ENCODE measurements around the gene SALL1.

Gene SALL1

GRCh38 chr16:51134269-51134812, 16.7 kb downstream of the SALL1 start:
- Histone ChIP-seq H3K36me3 (ENCODE audit: control insufficient read depth, insufficient read depth, low read length) (no peaks in the 10 kb centered on the region), H3K9me3 (ENCODE audit: control insufficient read depth, low read length) (no peaks in the 10 kb centered on the region), H3K4me3 (ENCODE audit: low read length) (no peak overlapping the region), H3K4me1 (ENCODE audit: control insufficient read depth, insufficient read depth, low read length) (no peaks in the 10 kb centered on the region), H3K27me3 (ENCODE audit: control insufficient read depth, insufficient read depth, low read length) (peaks cover 19% of the 10 kb centered on the region), H3K9ac (ENCODE audit: low read length) (no peak overlapping the region)

GRCh38 chr16:51133688-51134087, 17.4 kb downstream of the SALL1 start:
- H3K36me3 ChIP-seq (ENCODE audit: control insufficient read depth, insufficient read depth, low read length), result no peaks in the 10 kb centered on the region
- peaks cover 19% of the 10 kb centered on the region for H3K27me3 ChIP-seq (ENCODE audit: control insufficient read depth, insufficient read depth, low read length)
- H3K4me1 ChIP-seq (ENCODE audit: control insufficient read depth, insufficient read depth, low read length), result no peaks in the 10 kb centered on the region
- no peak overlapping the region for H3K4me3 ChIP-seq (ENCODE audit: low read length)
- H3K9me3 ChIP-seq (ENCODE audit: control insufficient read depth, low read length), result no peaks in the 10 kb centered on the region
- H3K9ac ChIP-seq (ENCODE audit: low read length), result no peak overlapping the region

DNA sequence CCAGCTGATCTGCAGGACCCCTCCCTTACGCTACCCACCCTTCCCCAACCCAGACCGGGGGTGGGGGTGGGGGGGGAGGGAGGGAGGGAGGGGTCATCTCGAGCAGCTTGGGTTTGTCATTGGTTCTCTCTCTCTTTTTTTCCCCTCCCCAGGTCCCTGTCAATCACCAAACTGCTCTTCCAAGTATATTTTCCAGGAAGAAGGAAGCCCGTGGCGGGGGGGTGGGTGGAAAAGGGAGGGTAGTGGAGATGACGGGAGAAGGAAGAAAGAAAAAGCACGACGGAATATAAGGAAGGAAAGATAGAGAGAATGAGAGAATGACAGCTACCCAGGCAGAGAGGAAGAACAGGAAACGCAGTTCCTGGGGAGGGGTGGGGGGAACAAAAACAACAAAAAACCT, 17.9 kb downstream of the SALL1 start:
- no peaks in the 10 kb centered on the region for H3K9me3 ChIP-seq (ENCODE audit: control insufficient read depth, low read length)
- H3K4me1 ChIP-seq (ENCODE audit: control insufficient read depth, insufficient read depth, low read length), result no peaks in the 10 kb centered on the region
- no peak overlapping the region for H3K4me3 ChIP-seq (ENCODE audit: low read length)
- H3K9ac ChIP-seq (ENCODE audit: low read length), result no peak overlapping the region
- H3K27me3 ChIP-seq (ENCODE audit: control insufficient read depth, insufficient read depth, low read length), result peaks cover 19% of the 10 kb centered on the region
- H3K36me3 ChIP-seq (ENCODE audit: control insufficient read depth, insufficient read depth, low read length), result no peaks in the 10 kb centered on the region

DNA sequence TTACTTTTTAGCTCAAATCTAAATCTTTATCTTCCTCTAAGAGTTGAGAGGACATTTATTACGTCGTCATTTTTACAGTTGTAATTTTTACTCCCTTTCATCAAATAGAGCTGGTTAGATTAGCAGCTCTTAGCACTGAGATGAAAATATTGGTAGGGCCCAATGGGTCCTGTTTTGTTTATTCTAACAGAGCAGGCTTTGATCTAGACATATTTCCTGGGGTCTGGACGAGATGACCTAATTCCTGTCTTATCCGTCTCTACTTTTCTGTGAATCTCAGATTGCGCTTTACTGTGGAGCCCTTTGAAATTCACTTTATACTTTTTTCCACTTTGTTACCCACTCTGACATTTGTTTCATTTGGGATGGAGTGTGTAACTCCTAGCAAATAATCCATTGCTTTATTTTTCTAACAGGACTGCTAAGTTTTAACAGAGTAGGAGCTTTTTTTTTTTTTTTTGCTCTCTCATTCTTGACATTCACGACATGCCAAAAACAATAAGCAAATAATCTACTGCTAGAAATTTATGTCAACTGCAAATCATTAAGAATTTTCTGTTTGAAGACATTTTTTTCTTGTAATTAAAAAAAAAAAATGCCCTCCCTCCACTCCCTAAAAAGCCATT, 18.5 kb downstream of the SALL1 start:
- no peaks in the 10 kb centered on the region for H3K36me3 ChIP-seq (ENCODE audit: control insufficient read depth, insufficient read depth, low read length)
- peaks cover 19% of the 10 kb centered on the region for H3K27me3 ChIP-seq (ENCODE audit: control insufficient read depth, insufficient read depth, low read length)
- no peaks in the 10 kb centered on the region for H3K9me3 ChIP-seq (ENCODE audit: control insufficient read depth, low read length)
- no peak overlapping the region for H3K9ac ChIP-seq (ENCODE audit: low read length)
- no peak overlapping the region for H3K4me3 ChIP-seq (ENCODE audit: low read length)
- H3K4me1 ChIP-seq (ENCODE audit: control insufficient read depth, insufficient read depth, low read length), result no peaks in the 10 kb centered on the region

- Histone ChIP-seq H3K27me3 (ENCODE audit: control insufficient read depth, insufficient read depth, low read length) (peaks cover 19% of the 10 kb centered on the region), H3K36me3 (ENCODE audit: control insufficient read depth, insufficient read depth, low read length) (no peaks in the 10 kb centered on the region), H3K9me3 (ENCODE audit: control insufficient read depth, low read length) (no peaks in the 10 kb centered on the region), H3K4me1 (ENCODE audit: control insufficient read depth, insufficient read depth, low read length) (no peaks in the 10 kb centered on the region), H3K9ac (ENCODE audit: low read length) (no peak overlapping the region), H3K4me3 (ENCODE audit: low read length) (no peak overlapping the region)
These were observed 19.5 kb downstream of the SALL1 start for GRCh38 chr16:51131619-51132018.

GRCh38 chr16:51129105-51129504, 22.0 kb downstream of the SALL1 start:
- Histone ChIP-seq H3K4me3 (ENCODE audit: low read length) (no peak overlapping the region), H3K36me3 (ENCODE audit: control insufficient read depth, insufficient read depth, low read length) (no peaks in the 10 kb centered on the region), H3K4me1 (ENCODE audit: control insufficient read depth, insufficient read depth, low read length) (no peaks in the 10 kb centered on the region), H3K9me3 (ENCODE audit: control insufficient read depth, low read length) (no peaks in the 10 kb centered on the region), H3K9ac (ENCODE audit: low read length) (no peak overlapping the region), H3K27me3 (ENCODE audit: control insufficient read depth, insufficient read depth, low read length) (peaks cover 9% of the 10 kb centered on the region)

DNA sequence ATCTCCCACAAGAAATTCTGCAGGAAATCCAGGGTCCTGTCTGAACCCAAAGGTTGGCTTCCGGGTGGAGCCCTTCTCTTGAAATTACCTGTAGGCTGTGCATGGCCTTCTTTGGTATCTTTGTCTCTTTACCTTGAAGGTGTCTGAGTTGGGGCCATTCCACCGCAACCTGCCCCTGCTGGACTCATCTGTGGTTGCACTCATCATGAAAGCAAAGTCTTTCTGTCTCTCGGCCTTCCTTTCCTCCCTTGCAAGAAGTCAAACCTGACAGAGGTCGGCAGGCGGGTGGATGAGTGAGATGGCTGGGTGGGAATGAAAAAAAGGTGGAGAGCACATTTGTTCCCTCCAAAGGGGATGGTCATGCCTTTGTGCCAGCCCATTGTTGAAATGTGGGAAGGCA, 25.1 kb downstream of the SALL1 start:
- Histone ChIP-seq H3K36me3 (ENCODE audit: control insufficient read depth, insufficient read depth, low read length) (no peaks in the 10 kb centered on the region), H3K9me3 (ENCODE audit: control insufficient read depth, low read length) (no peaks in the 10 kb centered on the region), H3K27me3 (ENCODE audit: control insufficient read depth, insufficient read depth, low read length) (no peaks in the 10 kb centered on the region), H3K4me3 (ENCODE audit: low read length) (no peak overlapping the region), H3K9ac (ENCODE audit: low read length) (no peak overlapping the region), H3K4me1 (ENCODE audit: control insufficient read depth, insufficient read depth, low read length) (no peaks in the 10 kb centered on the region)

DNA sequence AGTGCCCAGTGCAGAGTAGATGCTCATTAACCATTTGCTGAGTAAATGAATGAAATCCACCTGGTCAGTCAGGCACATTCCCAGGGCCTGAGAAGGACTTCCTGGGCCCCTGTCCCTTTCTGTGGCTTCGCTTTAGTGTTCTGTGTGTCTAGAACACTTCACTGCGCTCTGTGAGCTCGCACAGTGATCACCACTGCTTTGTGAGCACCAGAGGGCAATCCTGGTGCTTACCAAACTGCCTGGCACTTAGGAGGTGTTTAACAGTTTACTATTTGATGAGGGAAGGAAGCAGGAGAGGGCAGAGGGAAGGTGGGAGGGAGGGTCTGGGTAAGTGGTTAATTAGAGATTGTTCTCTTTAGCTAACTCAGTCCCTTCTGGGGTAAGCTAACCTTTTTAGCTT, 26.2 kb downstream of the SALL1 start:
- Histone ChIP-seq H3K9me3 (ENCODE audit: control insufficient read depth, low read length) (no peaks in the 10 kb centered on the region), H3K4me1 (ENCODE audit: control insufficient read depth, insufficient read depth, low read length) (no peaks in the 10 kb centered on the region), H3K27me3 (ENCODE audit: control insufficient read depth, insufficient read depth, low read length) (no peaks in the 10 kb centered on the region), H3K9ac (ENCODE audit: low read length) (no peak overlapping the region), H3K4me3 (ENCODE audit: low read length) (no peak overlapping the region), H3K36me3 (ENCODE audit: control insufficient read depth, insufficient read depth, low read length) (no peaks in the 10 kb centered on the region)

- no peaks in the 10 kb centered on the region for H3K4me1 ChIP-seq (ENCODE audit: control insufficient read depth, insufficient read depth, low read length)
- H3K27me3 ChIP-seq (ENCODE audit: control insufficient read depth, insufficient read depth, low read length), result no peaks in the 10 kb centered on the region
- no peak overlapping the region for H3K9ac ChIP-seq (ENCODE audit: low read length)
- H3K36me3 ChIP-seq (ENCODE audit: control insufficient read depth, insufficient read depth, low read length), result no peaks in the 10 kb centered on the region
- H3K9me3 ChIP-seq (ENCODE audit: control insufficient read depth, low read length), result no peaks in the 10 kb centered on the region
- H3K4me3 ChIP-seq (ENCODE audit: low read length), result no peak overlapping the region
These were observed 29.2 kb downstream of the SALL1 start for GRCh38 chr16:51121850-51122249.

DNA sequence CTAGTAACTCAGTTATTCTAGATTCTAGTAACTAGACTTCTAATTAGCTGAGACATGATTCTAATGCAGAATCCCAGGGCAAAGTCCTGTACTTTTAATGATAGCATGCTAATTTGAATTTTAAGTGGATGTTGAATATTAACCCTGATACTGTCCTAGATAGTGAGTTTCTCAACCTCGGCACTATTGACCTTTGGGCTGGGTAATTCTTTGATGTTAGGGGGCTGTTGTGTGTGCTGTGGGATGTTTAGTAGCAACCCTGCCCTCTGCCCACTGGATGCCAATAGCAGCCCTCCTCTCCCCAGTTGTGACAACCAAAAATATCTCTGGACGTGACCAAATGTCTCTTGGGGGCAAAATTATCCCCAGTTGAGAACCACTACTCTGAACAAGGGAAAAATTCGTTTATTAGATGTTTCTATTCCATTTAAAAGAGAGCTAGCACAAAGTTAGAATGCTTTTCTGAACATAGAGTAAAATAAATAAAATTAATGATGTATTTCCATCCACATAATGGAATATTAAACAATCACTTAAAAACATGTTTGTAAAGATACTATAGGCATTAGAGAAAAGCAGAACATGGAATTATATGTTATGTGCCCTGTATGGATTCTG, 30.2 kb downstream of the SALL1 start:
- Histone ChIP-seq H3K4me3 (ENCODE audit: low read length) (no peak overlapping the region), H3K27me3 (ENCODE audit: control insufficient read depth, insufficient read depth, low read length) (no peaks in the 10 kb centered on the region), H3K4me1 (ENCODE audit: control insufficient read depth, insufficient read depth, low read length) (no peaks in the 10 kb centered on the region), H3K9me3 (ENCODE audit: control insufficient read depth, low read length) (no peaks in the 10 kb centered on the region), H3K36me3 (ENCODE audit: control insufficient read depth, insufficient read depth, low read length) (no peaks in the 10 kb centered on the region), H3K9ac (ENCODE audit: low read length) (no peak overlapping the region)

- H3K27me3 ChIP-seq (ENCODE audit: control insufficient read depth, insufficient read depth, low read length), result no peaks in the 10 kb centered on the region
- no peaks in the 10 kb centered on the region for H3K9me3 ChIP-seq (ENCODE audit: control insufficient read depth, low read length)
- no peak overlapping the region for H3K9ac ChIP-seq (ENCODE audit: low read length)
- H3K4me1 ChIP-seq (ENCODE audit: control insufficient read depth, insufficient read depth, low read length), result no peaks in the 10 kb centered on the region
- H3K36me3 ChIP-seq (ENCODE audit: control insufficient read depth, insufficient read depth, low read length), result no peaks in the 10 kb centered on the region
- H3K4me3 ChIP-seq (ENCODE audit: low read length), result no peak overlapping the region
These were observed 30.9 kb downstream of the SALL1 start for GRCh38 chr16:51119973-51120729.

DNA sequence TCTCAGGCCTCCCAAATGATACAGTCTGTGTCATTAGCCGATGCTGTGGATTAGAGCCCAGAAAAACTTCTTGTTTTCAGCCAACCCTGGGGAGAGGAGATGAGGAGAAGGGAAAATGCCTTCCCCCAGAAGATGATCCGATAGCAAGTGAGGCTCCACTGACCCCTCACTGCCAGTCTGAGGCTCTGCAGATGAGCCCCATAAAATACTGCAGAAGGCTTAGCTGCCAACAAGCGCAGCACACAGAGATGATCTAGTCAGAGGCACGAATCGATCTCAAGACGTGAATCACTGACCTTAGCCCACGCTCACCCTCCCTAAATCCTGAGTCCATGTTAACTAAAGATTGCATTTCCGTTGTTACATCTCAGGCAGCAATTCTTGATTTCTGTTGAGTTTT, 31.5 kb downstream of the SALL1 start:
- Histone ChIP-seq H3K36me3 (ENCODE audit: control insufficient read depth, insufficient read depth, low read length) (no peaks in the 10 kb centered on the region), H3K9ac (ENCODE audit: low read length) (no peak overlapping the region), H3K27me3 (ENCODE audit: control insufficient read depth, insufficient read depth, low read length) (peaks cover 5% of the 10 kb centered on the region), H3K4me1 (ENCODE audit: control insufficient read depth, insufficient read depth, low read length) (no peaks in the 10 kb centered on the region), H3K4me3 (ENCODE audit: low read length) (no peak overlapping the region), H3K9me3 (ENCODE audit: control insufficient read depth, low read length) (no peaks in the 10 kb centered on the region)

All from mucosa of stomach (tissue), 1 donor.